Right ventricle myocardium inferior (tissue), 1 donor: ENCODE results near the gene KREMEN1. TPM values are rescaled to one million over a fixed set of nuclear protein-coding genes. Genes with fewer than 3 reads are reported as not detected.

ENCODE experiments used
- total RNA-seq: library from RNA; stranded (reverse); fragmentation: NEBNext Ultra II Directional; extraction: Animal tissue kit (Norgen Biotek cat#: 25700); gene quantifications from one replicate; pipeline ENCODE4 v1.2.1, GENCODE V29; 2021
- donor health status: DM: no; HTN: yes; CAD: no; lungs with severe emphysema.

KREMEN1 gene
- total RNA-seq, 1 donor from 2014 or later: 48.8 TPM

Other genes with a start within 250 kb of the KREMEN1 start
- 5.4 TPM for gene ZNRF3, start 189.5 kb upstream of the KREMEN1 start, total RNA-seq
- gene C22orf31, start 11.2 kb upstream of the KREMEN1 start, total RNA-seq: not detected
- gene EMID1, start 132.9 kb downstream of the KREMEN1 start, total RNA-seq: 0.43 TPM
- gene RHBDD3, start 194.9 kb downstream of the KREMEN1 start, total RNA-seq: 11.6 TPM
- 112 TPM for gene EWSR1, start 195.2 kb downstream of the KREMEN1 start, total RNA-seq
- 24.3 TPM for gene GAS2L1, start 233.6 kb downstream of the KREMEN1 start, total RNA-seq
- 1.1 TPM for gene RASL10A, start 242.7 kb downstream of the KREMEN1 start, total RNA-seq